Measurements from ENCODE around the gene C19orf12.

The C19orf12 gene

DNA sequence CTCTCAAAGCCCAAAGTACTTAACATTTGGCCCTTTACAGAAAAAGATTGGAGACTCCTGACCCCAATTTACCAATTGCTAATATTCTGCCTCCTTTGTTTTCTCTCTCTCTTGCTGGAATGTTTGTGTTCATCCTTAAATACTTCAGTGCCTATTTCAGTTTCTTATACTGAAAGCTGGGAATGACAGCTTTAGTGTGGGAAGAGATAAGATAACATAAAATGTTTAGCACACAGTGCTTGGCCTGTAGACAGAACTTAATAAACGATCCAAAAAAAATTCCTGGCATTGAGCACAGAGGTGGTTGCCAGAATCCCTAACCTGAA lies 52.8 kb downstream of the C19orf12 start:
- no peak for DNase-seq

GRCh38 chr19:29660835-29661234 lies 54.2 kb downstream of the C19orf12 start:
- no peak for DNase-seq

DNA sequence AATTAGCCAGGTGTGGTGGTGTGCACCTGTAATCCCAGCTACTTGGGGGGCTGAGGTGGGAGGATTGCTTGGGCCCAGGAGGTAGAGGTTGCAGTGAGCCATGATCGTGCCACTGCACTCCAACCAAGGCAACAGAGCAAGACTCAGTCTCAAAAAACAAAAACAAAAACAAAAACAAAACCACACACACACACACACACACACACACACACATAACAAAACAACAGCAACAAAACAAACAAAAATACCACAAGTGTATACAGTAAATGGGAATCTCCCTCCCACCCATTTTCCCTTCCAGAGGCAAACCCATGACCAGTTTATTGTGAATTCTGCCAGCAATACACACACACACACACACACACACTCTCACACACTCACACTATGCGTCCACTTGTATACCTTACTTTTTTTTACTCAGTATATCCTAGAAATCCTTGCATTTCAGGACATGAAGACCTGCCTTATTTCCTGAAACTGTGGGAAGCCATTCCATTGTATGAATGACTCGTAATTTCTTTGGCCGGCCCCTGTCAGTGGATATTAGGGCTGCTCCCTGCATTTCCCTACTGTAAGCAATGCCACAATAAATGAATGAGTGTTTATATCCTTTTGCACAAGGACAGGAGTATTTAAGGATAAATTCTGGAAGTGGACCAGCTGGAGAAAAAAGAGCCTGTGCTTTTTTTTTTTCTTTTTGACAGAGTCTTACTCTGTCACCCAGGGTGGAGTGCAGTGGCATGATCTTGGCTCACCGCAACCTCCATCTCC lies 56.7 kb downstream of the C19orf12 start:
- DNase-seq, result no peak

GRCh38 chr19:29655648-29656335 lies 59.3 kb downstream of the C19orf12 start:
- no peak for DNase-seq

DNA sequence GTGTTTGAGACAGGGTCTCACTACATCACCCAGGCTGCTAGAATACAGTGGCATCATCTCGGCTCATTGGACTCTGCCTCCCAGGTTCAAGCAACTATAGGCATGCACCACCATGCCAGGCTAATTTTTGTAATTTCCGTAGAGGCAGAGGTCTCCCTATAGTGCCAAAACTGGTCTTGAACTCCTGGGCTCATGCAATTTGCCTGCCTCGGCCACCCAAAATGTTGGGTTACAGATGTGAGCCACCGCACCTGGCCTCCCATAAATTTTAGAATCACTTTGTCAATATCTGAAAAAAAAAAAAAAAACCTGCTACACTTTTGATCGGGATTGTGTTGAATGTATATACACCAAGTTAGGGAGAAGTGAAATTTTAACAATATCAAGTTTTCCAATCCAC lies 61.7 kb downstream of the C19orf12 start:
- no peak for DNase-seq

DNA sequence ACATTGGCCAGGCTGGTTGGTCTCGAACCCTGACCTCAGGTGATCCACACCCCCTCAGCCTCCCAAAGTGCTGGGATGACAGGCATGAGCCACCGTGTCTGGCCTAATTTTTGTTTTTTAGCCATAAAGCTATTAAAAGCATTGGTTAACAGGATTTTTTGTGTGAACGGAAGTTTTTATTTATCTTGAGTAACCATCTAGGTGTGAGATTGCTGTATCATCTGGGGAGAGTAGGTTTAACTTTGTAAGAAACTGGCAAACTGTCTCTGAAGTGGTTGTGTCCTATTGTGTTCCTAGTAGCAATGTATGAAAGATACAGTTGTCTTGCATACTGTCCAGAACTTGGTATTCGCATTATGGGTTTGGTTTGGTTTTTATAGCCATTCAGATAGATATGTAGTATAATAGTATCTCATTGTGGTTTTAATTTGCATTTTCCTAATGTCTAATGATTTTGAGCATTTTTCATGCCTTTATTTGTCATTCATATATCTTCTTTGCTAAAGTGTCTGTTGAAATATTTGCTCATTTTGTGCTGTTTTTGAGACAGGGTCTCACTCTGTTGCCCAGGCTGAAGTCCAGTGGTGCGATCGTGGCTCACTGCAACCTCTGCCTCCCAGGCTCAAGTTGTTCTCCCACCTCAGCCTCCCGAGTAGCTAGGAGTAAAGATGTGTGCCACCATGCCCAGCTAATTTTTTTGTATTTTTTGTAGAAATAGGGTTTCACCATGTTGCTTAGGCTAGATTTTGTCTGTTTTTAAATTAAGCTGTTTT lies 63.3 kb downstream of the C19orf12 start:
- no peak for DNase-seq

DNA sequence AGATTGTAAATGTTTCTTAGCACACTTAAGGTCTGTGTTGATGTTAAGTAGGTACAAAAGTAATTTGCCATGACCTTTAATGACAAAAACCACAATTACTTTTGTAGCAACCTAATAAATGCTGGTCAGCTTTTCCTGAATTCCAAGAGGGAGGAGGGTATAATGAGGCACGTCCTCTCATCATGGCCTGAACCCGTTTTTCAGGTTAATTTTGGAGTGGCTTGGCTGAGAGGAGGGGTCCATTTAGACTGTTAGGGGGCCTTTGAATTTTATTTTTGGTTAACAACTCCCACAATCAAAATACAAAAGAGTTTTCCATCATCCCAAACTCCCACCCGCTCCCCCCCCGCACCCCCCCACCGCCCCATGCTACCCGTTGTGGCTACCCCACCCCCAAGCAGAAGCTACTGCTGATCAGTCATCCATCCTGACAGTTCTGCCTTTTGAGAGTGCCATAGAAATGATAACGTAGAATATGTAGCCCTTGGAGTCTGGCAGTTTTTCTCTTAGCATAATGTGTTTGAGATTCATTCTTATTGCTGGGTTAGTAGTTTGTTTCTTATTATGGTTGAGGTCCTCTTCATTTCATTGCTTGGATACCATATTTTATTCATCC lies 64.2 kb downstream of the C19orf12 start:
- DNase-seq, result no peak

All from cerebellar nuclear complex (tissue), 1 donor.